Cardiac muscle cell (in vitro differentiated cells and primary cell): Measurements from ENCODE around the gene DFFA. TPM values are rescaled to one million over a fixed set of nuclear protein-coding genes. Genes with fewer than 3 reads are reported as not detected.

Source experiments
- DNase-seq, 2 donors: peaks; one replicate each; pipeline versions ENCODE4 v3.0.0 to v3.0.0-alpha.2; 2010 to 2017; ENCODE audit warnings: low read depth in 1 of 2, low spot score in 1 of 2
- H3K27ac ChIP-seq: fragments of 200-600 bp; sonication (generic); 2 replicates; pipeline ENCODE4 v1.5.1; 2016
- H3K27me3 ChIP-seq: fragments of 200-600 bp; sonication (generic); 2 replicates; pipeline ENCODE4 v1.6.0; 2016; ENCODE audit warnings: control low read depth
- H3K36me3 ChIP-seq: fragments of 200-600 bp; sonication (generic); 2 replicates; pipeline ENCODE4 v1.5.1; 2016; ENCODE audit warnings: control low read depth
- H3K4me1 ChIP-seq: fragments of 200-600 bp; sonication (generic); 2 replicates; pipeline ENCODE4 v1.8.1; 2017; ENCODE audit warnings: low read depth, mild to moderate bottlenecking, mixed run types
- H3K4me3 ChIP-seq: fragments of 200-600 bp; sonication (generic); 2 replicates; pipeline ENCODE4 v1.5.1; 2016; ENCODE audit warnings: mild to moderate bottlenecking
- H3K9me3 ChIP-seq: fragments of 200-600 bp; sonication (generic); 2 replicates; pipeline ENCODE4 v1.5.1; 2017; ENCODE audit warnings: low read depth, mild to moderate bottlenecking, control low read depth
- polyA plus RNA-seq: library from polyadenylated mRNA; unstranded; fragments of >200 nt; fragmentation: Nextera tagmentation; extraction: Ambion mirVana; gene quantifications from 2 replicates; pipeline ENCODE4 v1.2.1, GENCODE V29; 2016
- total RNA-seq: library from RNA; depleted of rRNA; stranded (reverse); fragments of >200 nt; gene quantifications from 2 replicates; pipeline ENCODE4 v1.2.3, GENCODE V29; 2016
- TF ChIP-seq, protein P1 (sequence below): IDR thresholded peaks from 2 replicates; pipeline ENCODE4 v1.5.1; 2012; ENCODE audit warnings: low read depth, mild to moderate bottlenecking, low read length

DFFA gene
- total and polyA plus RNA-seq, 2 experiments from 2014 or later: 47.5 to 53.6 TPM

DNA sequence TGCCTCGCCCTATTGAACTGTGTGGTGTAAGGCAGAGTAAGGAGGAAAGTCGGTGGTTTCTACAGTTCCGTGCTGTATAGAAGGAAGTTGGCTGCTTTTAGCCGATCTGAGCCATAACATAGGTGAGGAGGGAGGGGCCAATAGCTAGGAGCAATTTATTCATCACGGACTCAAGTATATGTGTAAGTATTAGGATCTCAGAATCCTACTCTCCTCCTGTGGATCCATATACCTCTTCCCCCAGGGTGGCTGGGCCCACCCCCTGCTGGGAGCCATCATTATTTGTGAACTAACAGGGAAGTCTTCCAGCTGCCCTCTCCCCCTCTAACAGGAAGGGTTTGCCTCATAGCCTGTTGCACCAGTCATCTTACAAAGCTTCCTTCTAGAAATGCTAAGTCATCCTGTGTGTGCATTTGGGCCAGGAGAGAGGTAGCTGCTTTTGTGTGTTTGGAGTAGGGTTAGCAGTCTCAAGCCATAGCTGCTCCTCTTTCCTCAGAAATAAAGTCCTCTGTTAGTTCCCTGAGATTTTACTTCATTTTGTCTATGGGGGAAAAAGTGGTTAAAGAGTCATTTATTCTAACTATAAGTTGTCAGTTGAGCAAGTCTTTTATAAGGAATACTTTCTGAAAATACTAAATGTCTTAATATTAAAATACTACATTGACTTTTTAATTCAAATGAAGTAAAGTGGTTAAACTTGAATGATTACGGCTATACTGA is 57.0 kb downstream of the DFFA start:
- Histone ChIP-seq H3K27me3 (no peaks in the 10 kb centered on the region), H3K27ac (no peak overlapping the region), H3K9me3 (no peaks in the 10 kb centered on the region), H3K4me3 (no peak overlapping the region), H3K36me3 (peaks cover 74% of the 10 kb centered on the region), H3K4me1 (no peaks in the 10 kb centered on the region)
- DNase-seq: peak in 1 of 2 donors; percentile 87
- TF ChIP-seq, protein P1, sequence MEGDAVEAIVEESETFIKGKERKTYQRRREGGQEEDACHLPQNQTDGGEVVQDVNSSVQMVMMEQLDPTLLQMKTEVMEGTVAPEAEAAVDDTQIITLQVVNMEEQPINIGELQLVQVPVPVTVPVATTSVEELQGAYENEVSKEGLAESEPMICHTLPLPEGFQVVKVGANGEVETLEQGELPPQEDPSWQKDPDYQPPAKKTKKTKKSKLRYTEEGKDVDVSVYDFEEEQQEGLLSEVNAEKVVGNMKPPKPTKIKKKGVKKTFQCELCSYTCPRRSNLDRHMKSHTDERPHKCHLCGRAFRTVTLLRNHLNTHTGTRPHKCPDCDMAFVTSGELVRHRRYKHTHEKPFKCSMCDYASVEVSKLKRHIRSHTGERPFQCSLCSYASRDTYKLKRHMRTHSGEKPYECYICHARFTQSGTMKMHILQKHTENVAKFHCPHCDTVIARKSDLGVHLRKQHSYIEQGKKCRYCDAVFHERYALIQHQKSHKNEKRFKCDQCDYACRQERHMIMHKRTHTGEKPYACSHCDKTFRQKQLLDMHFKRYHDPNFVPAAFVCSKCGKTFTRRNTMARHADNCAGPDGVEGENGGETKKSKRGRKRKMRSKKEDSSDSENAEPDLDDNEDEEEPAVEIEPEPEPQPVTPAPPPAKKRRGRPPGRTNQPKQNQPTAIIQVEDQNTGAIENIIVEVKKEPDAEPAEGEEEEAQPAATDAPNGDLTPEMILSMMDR: no peak

DNA sequence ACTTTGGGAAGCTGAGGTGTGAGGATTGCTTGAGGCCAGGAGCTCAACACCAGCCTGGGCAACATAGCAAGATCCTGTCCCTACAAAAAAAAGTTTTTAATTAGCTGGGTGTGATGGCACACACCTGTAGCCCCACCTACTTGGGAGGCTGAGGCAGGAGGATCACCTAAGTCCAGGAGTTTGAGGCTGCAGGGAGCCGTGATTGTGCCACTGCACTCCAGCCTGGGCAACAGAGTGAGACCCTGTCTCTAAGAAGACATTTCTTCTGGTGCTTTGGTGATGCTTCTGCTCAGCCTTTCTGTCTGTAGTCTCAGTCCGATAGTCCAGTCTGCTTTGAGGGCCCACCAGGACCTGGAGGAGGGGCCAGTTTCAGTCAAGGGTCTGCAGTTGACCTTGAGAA is 65.1 kb downstream of the DFFA start:
- H3K4me3 ChIP-seq: no peak overlapping the region
- no peak for DNase-seq
- no peak overlapping the region for H3K27ac ChIP-seq
- H3K27me3 ChIP-seq: no peaks in the 10 kb centered on the region
- peaks cover 89% of the 10 kb centered on the region for H3K36me3 ChIP-seq
- no peaks in the 10 kb centered on the region for H3K9me3 ChIP-seq
- TF ChIP-seq, protein P1: no peak
- H3K4me1 ChIP-seq: no peaks in the 10 kb centered on the region

Other genes with a start within 250 kb of the DFFA start
- gene PGD, start 73.5 kb downstream of the DFFA start, total RNA-seq: 162 and 214 TPM in 2 replicates
- gene PGD, start 73.5 kb downstream of the DFFA start, polyA plus RNA-seq: 155 and 201 TPM in 2 replicates
- 13.4 and 16.0 TPM in 2 replicates for gene CENPS, start 42.1 kb downstream of the DFFA start, total RNA-seq
- 30.6 and 46.3 TPM in 2 replicates for gene CENPS, start 42.1 kb downstream of the DFFA start, polyA plus RNA-seq
- 2.3 and 3.1 TPM in 2 replicates for gene CORT, start 22.5 kb downstream of the DFFA start, total RNA-seq
- gene CORT, start 22.5 kb downstream of the DFFA start, polyA plus RNA-seq: 1.2 and 2.3 TPM in 2 replicates
- gene PEX14, start 2.4 kb upstream of the DFFA start, total RNA-seq: 29.2 and 32.1 TPM in 2 replicates
- 25.0 and 25.7 TPM in 2 replicates for gene PEX14, start 2.4 kb upstream of the DFFA start, polyA plus RNA-seq